ENCODE results near the gene SDC3.

DNA sequence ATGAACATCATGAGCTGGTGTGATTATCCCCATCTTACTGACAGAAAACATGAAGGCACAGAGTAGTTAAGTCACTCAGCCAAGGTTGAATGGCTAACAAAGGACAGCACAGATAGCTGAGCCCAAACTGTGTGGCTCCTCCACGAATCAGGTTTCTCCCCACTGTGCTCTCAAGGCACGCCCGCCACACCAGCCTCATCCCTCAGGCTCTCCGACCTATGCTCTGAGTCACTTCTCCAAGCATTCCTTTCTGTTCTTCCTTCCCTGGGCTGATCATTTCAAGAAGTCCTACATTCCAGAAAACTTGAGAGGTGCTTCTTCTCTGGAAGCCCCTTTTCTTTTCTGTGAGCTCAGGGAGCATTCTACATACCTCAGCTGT lies 25.3 kb upstream of the SDC3 start:
- TF ChIP-seq POLR2A (IDR thresholded peaks at IDR 0.05; ENCODE audit: low read length), result no peak
- TF ChIP-seq GATA1 (IDR thresholded peaks at IDR 0.05; ENCODE audit: low read depth, low read length), result no peak

All from erythroblast (primary cell).